Adrenal gland (tissue), 19 donors: ENCODE results near the gene APRT. TPM values are rescaled to one million over a fixed set of nuclear protein-coding genes. Genes with fewer than 3 reads are reported as not detected.

Experiments
- DNase-seq, 7 donors: peaks; one replicate each; pipeline ENCODE4 v3.0.0-alpha.2; 2019 to 2020
- H3K27ac ChIP-seq, 5 donors: fragments of 200-600 bp; sonication (generic) in 4 of 5; 1 replicate in 3 of 5; 2 replicates in 2 of 5; pipeline versions ENCODE4 v1.5.1 to v1.8.0; 2016 to 2020; ENCODE audit warnings: mild to moderate bottlenecking in 1 of 5
- H3K27me3 ChIP-seq: fragments of 200-600 bp; 2 replicates; pipeline ENCODE4 v1.8.0; 2021
- H3K36me3 ChIP-seq, 2 donors: fragments of 200-600 bp; replicated peaks in 1 of 2; 1 replicate in 1 of 2; 2 replicates in 1 of 2; pipeline versions ENCODE4 v1.5.1 to v1.8.0; 2018 to 2022
- H3K4me1 ChIP-seq, 2 donors: fragments of 200-600 bp; replicated peaks in 1 of 2; 1 replicate in 1 of 2; 2 replicates in 1 of 2; pipeline versions ENCODE4 v1.5.1 to v1.8.0; 2018 to 2021
- H3K4me3 ChIP-seq, 4 donors: fragments of 200-600 bp; sonication (generic) in 3 of 4; one replicate each; pipeline ENCODE4 v1.5.1; 2016 to 2018
- H3K9me3 ChIP-seq, 3 donors: fragments of 200-600 bp; sonication (generic) in 1 of 3; replicated peaks in 1 of 3; 1 replicate in 2 of 3; 2 replicates in 1 of 3; pipeline versions ENCODE4 v1.5.1 to v1.8.0; 2016 to 2021
- POLR2A ChIP-seq, 2 donors: fragments of 450-650 bp; IDR thresholded peaks; one replicate each; pipeline ENCODE4 v1.6.1; 2017; ENCODE audit warnings: antibody characterized with exemption in 2 of 2, mild to moderate bottlenecking in 2 of 2, moderate library complexity in 1 of 2
- WGBS, 4 donors: extraction: QIAGEN DNeasy Blood & Tissue Kit in 2 of 4; methylation state at CpG; one replicate each; pipeline versions ENCODE4 v1.1.5 to v1.1.7; 2013 to 2017; 5-methylcytosine and 5-hydroxymethylcytosine counted together
- intact Hi-C, 2 donors: fragments of 100-400 bp; cut with DNase I; formaldehyde crosslinking; loops; one replicate each; pipeline versions ENCODE4 v1.14.1 to v1.15.0; 2022 to 2023
- long read RNA-seq, 10 donors: library from polyadenylated mRNA in 3 of 10; unstranded in 2 of 10; stranded (forward) in 1 of 10; transcript quantifications; one replicate each; pipeline ENCODE4 v2.0.0 and lab custom pipeline, GENCODE V29; 2021 to 2026
- polyA plus RNA-seq, 3 donors: library from polyadenylated mRNA; stranded (reverse); fragments of 200-250 nt in 2 of 3; fragments of 350-450 nt in 1 of 3; fragmentation: Illumina TruSeq in 1 of 3; extraction: RNeasy Lipid Tissue Mini Kit (QIAGEN cat#74804) in 1 of 3; gene quantifications; one replicate each; pipeline ENCODE4 v1.2.3, GENCODE V29; 2013 to 2014
- total RNA-seq, 9 donors: library from RNA; depleted of rRNA in 4 of 9; stranded (reverse); fragments of >200 nt in 4 of 9; fragments of 120-200 nt in 1 of 9; fragmentation: NEBNext Ultra II Directional in 1 of 9; extraction: Animal tissue kit (Norgen Biotek cat#: 25700) in 1 of 9; gene quantifications; one replicate each; pipeline versions ENCODE4 v1.1.0 to v1.2.4, GENCODE V29; 2013 to 2023
- TF ChIP-seq, protein P1 (sequence below), 6 experiments: fragments of 450-650 bp in 4 of 6; fragments of 200-600 bp in 2 of 6; sonication (generic) in 1 of 6; IDR thresholded peaks; 1 replicate in 5 of 6; 2 replicates in 1 of 6; pipeline versions ENCODE4 v1.5.1 to v1.8.0; 2016 to 2021; ENCODE audit warnings: antibody characterized with exemption in 6 of 6, mild to moderate bottlenecking in 2 of 6, moderate library complexity in 1 of 6
- donor health status: healthy with polysubstance abuse.
- donor health status: Bipolar disorder and iron deficiency.
- donor health status: DM: yes; HTN: yes; CAD: no.
- donor health status: DM: no; HTN: no; CAD: no.
- donor health status: DM: no; HTN: no; CAD: no.
- donor health status: DM: yes; HTN: yes; CAD: no.

Gene APRT, protein sequence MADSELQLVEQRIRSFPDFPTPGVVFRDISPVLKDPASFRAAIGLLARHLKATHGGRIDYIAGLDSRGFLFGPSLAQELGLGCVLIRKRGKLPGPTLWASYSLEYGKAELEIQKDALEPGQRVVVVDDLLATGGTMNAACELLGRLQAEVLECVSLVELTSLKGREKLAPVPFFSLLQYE
- total RNA-seq = 100 to 1,000 TPM; 145 to 297 (median 187) TPM
- 100 to 1,000 TPM; 116 to 227 (median 121) TPM for polyA plus RNA-seq
- long read RNA-seq, donor 1, transcript APRT-201 (5 exons, 947 nt) = major isoform, 122 of 293 reads
- long read RNA-seq, donor 1, transcript APRT-202 (5 exons, 664 nt) = minor isoform, 60 of 293 reads
- long read RNA-seq, donor 1, partial matches to known transcripts = 61 of 293 reads
- long read RNA-seq, donor 1, other reads (novel, unspliced or antisense) = 43 of 293 reads
- long read RNA-seq, donor 2, transcript APRT-201 (5 exons, 947 nt) = major isoform, 47 of 107 reads
- long read RNA-seq, donor 2, transcript APRT-202 (5 exons, 664 nt) = minor isoform, 37 of 107 reads
- long read RNA-seq, donor 2, partial matches to known transcripts = 0 of 107 reads
- long read RNA-seq, donor 2, other reads (novel, unspliced or antisense) = 16 of 107 reads
- long read RNA-seq, donor 3, transcript APRT-201 (5 exons, 947 nt) = major isoform, 61 of 132 reads
- long read RNA-seq, donor 3, transcript APRT-202 (5 exons, 664 nt) = minor isoform, 33 of 132 reads
- long read RNA-seq, donor 3, partial matches to known transcripts = 11 of 132 reads
- long read RNA-seq, donor 3, other reads (novel, unspliced or antisense) = 21 of 132 reads
- long read RNA-seq, donor 4, transcript APRT-202 (5 exons, 664 nt) = minor isoform, 51 of 225 reads
- long read RNA-seq, donor 4, transcript APRT-201 (5 exons, 947 nt) = major isoform, 146 of 225 reads
- long read RNA-seq, donor 4, partial matches to known transcripts = 3 of 225 reads
- long read RNA-seq, donor 4, other reads (novel, unspliced or antisense) = 20 of 225 reads
- long read RNA-seq, donor 5, transcript APRT-202 (5 exons, 664 nt) = minor isoform, 43 of 275 reads
- long read RNA-seq, donor 5, transcript APRT-201 (5 exons, 947 nt) = major isoform, 187 of 275 reads
- long read RNA-seq, donor 5, partial matches to known transcripts = 11 of 275 reads
- long read RNA-seq, donor 5, other reads (novel, unspliced or antisense) = 30 of 275 reads
- long read RNA-seq, donor 6, transcript APRT-202 (5 exons, 664 nt) = minor isoform, 43 of 144 reads
- long read RNA-seq, donor 6, transcript APRT-201 (5 exons, 947 nt) = major isoform, 83 of 144 reads
- long read RNA-seq, donor 6, partial matches to known transcripts = 8 of 144 reads
- long read RNA-seq, donor 6, other reads (novel, unspliced or antisense) = 8 of 144 reads
- long read RNA-seq, donor 7, transcript APRT-202 (5 exons, 664 nt) = minor isoform, 28 of 114 reads
- long read RNA-seq, donor 7, transcript APRT-201 (5 exons, 947 nt) = major isoform, 54 of 114 reads
- long read RNA-seq, donor 7, partial matches to known transcripts = 8 of 114 reads
- long read RNA-seq, donor 7, other reads (novel, unspliced or antisense) = 18 of 114 reads
- long read RNA-seq, donor 8, transcript APRT-201 (5 exons, 947 nt) = major isoform, 92 of 154 reads
- long read RNA-seq, donor 8, transcript APRT-202 (5 exons, 664 nt) = minor isoform, 40 of 154 reads
- long read RNA-seq, donor 8, partial matches to known transcripts = 0 of 154 reads
- long read RNA-seq, donor 8, other reads (novel, unspliced or antisense) = 16 of 154 reads
- long read RNA-seq, donor 9, transcript APRT-201 (5 exons, 947 nt) = major isoform, 50 of 106 reads
- long read RNA-seq, donor 9, transcript APRT-202 (5 exons, 664 nt) = minor isoform, 27 of 106 reads
- long read RNA-seq, donor 9, partial matches to known transcripts = 0 of 106 reads
- long read RNA-seq, donor 9, other reads (novel, unspliced or antisense) = 25 of 106 reads
- long read RNA-seq, donor 10, transcript APRT-201 (5 exons, 947 nt) = major isoform, 59 of 109 reads
- long read RNA-seq, donor 10, transcript APRT-202 (5 exons, 664 nt) = minor isoform, 26 of 109 reads
- long read RNA-seq, donor 10, partial matches to known transcripts = 0 of 109 reads
- long read RNA-seq, donor 10, other reads (novel, unspliced or antisense) = 20 of 109 reads

DNA sequence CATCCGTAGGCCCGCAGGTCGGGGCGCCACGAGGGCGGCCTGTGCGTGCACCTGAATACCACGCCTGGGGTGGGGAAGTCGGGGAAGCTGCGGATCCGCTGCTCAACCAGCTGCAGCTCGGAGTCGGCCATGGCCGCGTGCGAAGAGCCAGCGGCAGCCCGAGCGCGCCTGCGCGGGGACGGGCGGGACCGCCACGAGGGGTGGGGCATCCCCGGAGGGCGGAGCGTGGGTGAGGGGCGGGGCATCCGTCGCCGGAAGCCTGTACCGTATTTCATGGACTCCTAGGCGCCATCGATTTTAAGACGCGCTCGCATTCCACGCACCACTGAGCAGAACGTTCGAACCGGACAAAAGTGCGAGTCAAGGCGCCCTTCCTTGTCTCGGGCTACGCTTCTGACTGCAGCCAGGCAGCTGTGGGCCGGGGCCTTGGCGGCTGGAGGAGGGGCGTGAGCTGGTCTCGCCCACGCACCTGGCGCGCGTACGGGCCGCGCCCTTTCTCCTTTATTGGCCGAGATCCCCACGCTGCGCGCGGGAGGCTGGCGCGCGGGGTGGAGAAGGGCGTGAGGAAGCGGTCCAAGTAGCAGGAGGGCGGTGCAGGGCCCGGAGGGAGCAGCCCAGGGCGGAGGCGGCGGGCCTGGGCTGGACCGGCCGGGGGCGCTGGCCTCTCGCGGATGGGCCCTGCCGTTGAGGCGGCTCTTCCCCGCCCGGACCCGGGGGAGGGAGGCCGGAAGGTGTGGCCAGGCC is at the start of gene APRT:
TSS of gene APRT (minus strand) at position 160 of the 744 bp plus-strand sequence. CDS start at position 131, 29 bp downstream.
- no peaks in the 10 kb centered on the region for H3K9me3 ChIP-seq
- intact Hi-C loops = no loop called here

DNA sequence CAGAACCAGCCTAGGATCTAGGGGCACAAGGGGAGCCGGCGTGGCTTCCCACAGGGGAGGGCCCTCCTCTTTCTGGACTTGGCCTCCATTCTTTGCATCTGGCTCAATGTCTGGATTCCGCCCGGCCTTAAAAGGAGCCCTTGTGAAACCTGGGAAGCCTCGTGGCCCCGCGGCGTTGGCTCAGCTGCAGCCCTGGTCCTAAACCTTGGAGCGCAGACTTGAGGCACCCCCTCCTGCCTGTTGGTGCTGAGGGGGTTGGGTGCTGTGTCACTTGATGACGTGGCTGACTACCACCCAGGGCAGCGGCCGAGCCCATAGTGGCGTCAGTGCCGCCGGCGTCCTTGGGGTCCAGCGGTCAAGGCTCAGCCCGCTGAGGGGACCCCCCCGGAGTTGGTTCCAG is 49.6 kb upstream of the APRT start:
- Histone ChIP-seq H3K36me3 (peaks cover 0 to 45% of the 10 kb centered on the region in 2 donors), H3K4me3 (no peak overlapping the region), H3K27ac (peak overlapping the region in 4 of 5 donors; percentile 37 to 87 (median 60)), H3K27me3 (no peaks in the 10 kb centered on the region), H3K9me3 (no peaks in the 10 kb centered on the region), H3K4me1 (peaks cover 12 to 42% of the 10 kb centered on the region in 2 donors)
- TF ChIP-seq, protein P1, sequence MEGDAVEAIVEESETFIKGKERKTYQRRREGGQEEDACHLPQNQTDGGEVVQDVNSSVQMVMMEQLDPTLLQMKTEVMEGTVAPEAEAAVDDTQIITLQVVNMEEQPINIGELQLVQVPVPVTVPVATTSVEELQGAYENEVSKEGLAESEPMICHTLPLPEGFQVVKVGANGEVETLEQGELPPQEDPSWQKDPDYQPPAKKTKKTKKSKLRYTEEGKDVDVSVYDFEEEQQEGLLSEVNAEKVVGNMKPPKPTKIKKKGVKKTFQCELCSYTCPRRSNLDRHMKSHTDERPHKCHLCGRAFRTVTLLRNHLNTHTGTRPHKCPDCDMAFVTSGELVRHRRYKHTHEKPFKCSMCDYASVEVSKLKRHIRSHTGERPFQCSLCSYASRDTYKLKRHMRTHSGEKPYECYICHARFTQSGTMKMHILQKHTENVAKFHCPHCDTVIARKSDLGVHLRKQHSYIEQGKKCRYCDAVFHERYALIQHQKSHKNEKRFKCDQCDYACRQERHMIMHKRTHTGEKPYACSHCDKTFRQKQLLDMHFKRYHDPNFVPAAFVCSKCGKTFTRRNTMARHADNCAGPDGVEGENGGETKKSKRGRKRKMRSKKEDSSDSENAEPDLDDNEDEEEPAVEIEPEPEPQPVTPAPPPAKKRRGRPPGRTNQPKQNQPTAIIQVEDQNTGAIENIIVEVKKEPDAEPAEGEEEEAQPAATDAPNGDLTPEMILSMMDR (IDR thresholded peaks at IDR 0.05) = no peak
- TF ChIP-seq POLR2A (IDR thresholded peaks at IDR 0.05) = no peak
- peak; percentile 66 to 86 (median 72) for DNase-seq
- intact Hi-C loops = no loop called here
- 60 to 68% (median 64%) methylated on average over 13 to 19 of the region's 19 CpGs; no CpG with 5 or more reads in 1 of the 4 donors for WGBS, 4 donors

More for the DNA sequence above, at the start of gene APRT:
- WGBS, 4 donors = 0% methylated on average over 23 to 84 of the region's 84 CpGs; no CpG with 5 or more reads in 1 of the 4 donors
- DNase-seq = peak; percentile 95 to 98 (median 96)
- peak in 1 of 2 donors; percentile 67 for TF ChIP-seq POLR2A (IDR thresholded peaks at IDR 0.05)
- TF ChIP-seq, protein P1 (IDR thresholded peaks at IDR 0.05) = peak in 5 of 6 experiments; percentile 11 to 45 (median 31)
- Histone ChIP-seq H3K4me1 (peaks cover 23 to 29% of the 10 kb centered on the region in 2 donors), H3K36me3 (no peaks in the 10 kb centered on the region), H3K27ac (peak within 1 kb of the TSS; percentile 77 to 99 (median 91)), H3K27me3 (no peaks in the 10 kb centered on the region), H3K4me3 (peak within 1 kb of the TSS; percentile 41 to 92 (median 54))
